OCI-LY7 (cell line): Measurements from ENCODE around the gene SLC18A2.

Experiments
- CTCF ChIP-seq: fragments of 200-600 bp; sonication (generic); conservative IDR thresholded peaks from 2 replicates; pipeline ENCODE4 v1.5.1; 2014; ENCODE audit warnings: mild to moderate bottlenecking, antibody characterized with exemption, low read length, moderate library complexity, mixed read lengths
- EZH2phosphoT487 ChIP-seq: fragments of 200-600 bp; sonication (generic); IDR thresholded peaks from 2 replicates; pipeline ENCODE4 v1.6.1; 2018; ENCODE audit warnings: low read depth, borderline replicate concordance, mild to moderate bottlenecking, mixed run types, antibody characterized with exemption, low read length, moderate library complexity, mixed read lengths

- TF ChIP-seq CTCF = no peak
- no peak for TF ChIP-seq EZH2phosphoT487
Observed at GRCh38 chr10:117222976-117223692, 17.8 kb upstream of the SLC18A2 start.
